Neural progenitor cell (in vitro differentiated cells): Measurements from ENCODE around the gene NUCB1.

Source experiments
- CTCF ChIP-seq: fragments of 200-600 bp; sonication (generic); IDR thresholded peaks from 2 replicates; pipeline ENCODE4 v1.5.1; 2017; ENCODE audit warnings: antibody characterized with exemption, mild to moderate bottlenecking
- EZH2 ChIP-seq: fragments of 200-600 bp; sonication (generic); IDR thresholded peaks from 2 replicates; pipeline ENCODE4 v1.6.1; 2017; ENCODE audit warnings: antibody characterized with exemption, mild to moderate bottlenecking, moderate library complexity

- TF ChIP-seq CTCF (no peak), EZH2 (no peak)
Measured at GRCh38 chr19:48947258-48947542, 47.1 kb downstream of the NUCB1 start.
